CD4-positive, alpha-beta T cell treated with Interleukin-6 at 100 ng/mL for 8 hours (primary cell): ENCODE results near the gene SYT7.
"Not testable (repeated sequence)": the region's sequence is repeated elsewhere in the genome, so short reads cannot be mapped to it uniquely, and the experiment has no call there.

Source experiments
- DNase-seq: peaks from one replicate; pipeline ENCODE4 v3.0.0-alpha.2; 2020; ENCODE audit warnings: mixed read lengths, low spot score

The SYT7 gene

GRCh38 chr11:61475433-61475832 lies 105.4 kb downstream of the SYT7 start:
- DNase-seq: no peak

- DNase-seq: no peak
These were observed 106.7 kb downstream of the SYT7 start for GRCh38 chr11:61474013-61474643.

- no peak for DNase-seq
These were observed 107.4 kb downstream of the SYT7 start for GRCh38 chr11:61473370-61474012.

GRCh38 chr11:61472868-61473267 lies 108.0 kb downstream of the SYT7 start:
- no peak for DNase-seq

- no peak for DNase-seq
These were observed 108.6 kb downstream of the SYT7 start for GRCh38 chr11:61472282-61472681.

- no peak for DNase-seq
These were observed 112.9 kb downstream of the SYT7 start for GRCh38 chr11:61468002-61468401.

- DNase-seq: not testable (repeated sequence)
These were observed 113.3 kb downstream of the SYT7 start for GRCh38 chr11:61467602-61468001.
